Measurements from ENCODE around the gene C20orf96.

C20orf96 gene

DNA sequence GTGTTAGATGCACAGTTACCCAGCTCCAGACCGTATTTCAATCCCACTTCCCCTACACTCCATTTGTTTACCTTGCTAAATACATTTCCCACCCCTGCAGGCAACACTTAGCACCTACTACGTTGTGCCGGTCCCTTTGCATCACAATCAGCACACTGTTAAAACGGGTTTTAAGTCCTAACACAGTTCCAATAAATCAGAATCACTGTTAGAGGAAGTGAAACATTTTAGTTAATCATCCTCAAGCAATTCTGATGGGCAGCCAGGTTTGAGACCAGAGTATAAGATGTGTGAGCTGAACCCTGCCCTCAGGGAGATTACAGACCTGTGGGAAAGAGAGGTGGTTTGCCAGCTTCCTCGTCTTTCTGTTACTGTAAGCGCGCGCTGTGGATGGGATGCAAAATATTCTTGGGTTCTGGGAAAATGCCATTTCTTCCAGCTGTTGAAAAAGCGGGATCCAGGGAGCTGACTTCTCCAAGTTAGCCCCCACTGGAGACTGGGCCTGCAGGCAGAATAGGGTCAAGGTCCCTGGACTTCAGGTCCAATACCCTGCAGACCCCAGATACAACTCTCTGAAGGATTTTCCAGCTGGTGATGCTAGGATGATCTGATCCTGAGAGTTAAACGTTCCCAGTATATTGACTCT, 9.9 kb upstream of the C20orf96 start:
- TF ChIP-seq, protein P1, sequence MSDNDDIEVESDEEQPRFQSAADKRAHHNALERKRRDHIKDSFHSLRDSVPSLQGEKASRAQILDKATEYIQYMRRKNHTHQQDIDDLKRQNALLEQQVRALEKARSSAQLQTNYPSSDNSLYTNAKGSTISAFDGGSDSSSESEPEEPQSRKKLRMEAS (IDR thresholded peaks at IDR 0.05; ENCODE audit: low read depth, low read length), result no peak
- TF ChIP-seq MYC (IDR thresholded peaks at IDR 0.05; ENCODE audit: low read depth, low read length) (no peak), POLR2A (IDR thresholded peaks at IDR 0.05; ENCODE audit: extremely low read depth, insufficient read length) (no peak)
- TF ChIP-seq, protein P2, sequence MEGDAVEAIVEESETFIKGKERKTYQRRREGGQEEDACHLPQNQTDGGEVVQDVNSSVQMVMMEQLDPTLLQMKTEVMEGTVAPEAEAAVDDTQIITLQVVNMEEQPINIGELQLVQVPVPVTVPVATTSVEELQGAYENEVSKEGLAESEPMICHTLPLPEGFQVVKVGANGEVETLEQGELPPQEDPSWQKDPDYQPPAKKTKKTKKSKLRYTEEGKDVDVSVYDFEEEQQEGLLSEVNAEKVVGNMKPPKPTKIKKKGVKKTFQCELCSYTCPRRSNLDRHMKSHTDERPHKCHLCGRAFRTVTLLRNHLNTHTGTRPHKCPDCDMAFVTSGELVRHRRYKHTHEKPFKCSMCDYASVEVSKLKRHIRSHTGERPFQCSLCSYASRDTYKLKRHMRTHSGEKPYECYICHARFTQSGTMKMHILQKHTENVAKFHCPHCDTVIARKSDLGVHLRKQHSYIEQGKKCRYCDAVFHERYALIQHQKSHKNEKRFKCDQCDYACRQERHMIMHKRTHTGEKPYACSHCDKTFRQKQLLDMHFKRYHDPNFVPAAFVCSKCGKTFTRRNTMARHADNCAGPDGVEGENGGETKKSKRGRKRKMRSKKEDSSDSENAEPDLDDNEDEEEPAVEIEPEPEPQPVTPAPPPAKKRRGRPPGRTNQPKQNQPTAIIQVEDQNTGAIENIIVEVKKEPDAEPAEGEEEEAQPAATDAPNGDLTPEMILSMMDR (IDR thresholded peaks at IDR 0.05; ENCODE audit: low read depth, low read length), result no peak
- H3K4me3 ChIP-seq (ENCODE audit: low read depth, low read length), result peak overlapping the region; percentile 95
- peak; percentile 38 for DNase-seq (ENCODE audit: low read depth)

DNA sequence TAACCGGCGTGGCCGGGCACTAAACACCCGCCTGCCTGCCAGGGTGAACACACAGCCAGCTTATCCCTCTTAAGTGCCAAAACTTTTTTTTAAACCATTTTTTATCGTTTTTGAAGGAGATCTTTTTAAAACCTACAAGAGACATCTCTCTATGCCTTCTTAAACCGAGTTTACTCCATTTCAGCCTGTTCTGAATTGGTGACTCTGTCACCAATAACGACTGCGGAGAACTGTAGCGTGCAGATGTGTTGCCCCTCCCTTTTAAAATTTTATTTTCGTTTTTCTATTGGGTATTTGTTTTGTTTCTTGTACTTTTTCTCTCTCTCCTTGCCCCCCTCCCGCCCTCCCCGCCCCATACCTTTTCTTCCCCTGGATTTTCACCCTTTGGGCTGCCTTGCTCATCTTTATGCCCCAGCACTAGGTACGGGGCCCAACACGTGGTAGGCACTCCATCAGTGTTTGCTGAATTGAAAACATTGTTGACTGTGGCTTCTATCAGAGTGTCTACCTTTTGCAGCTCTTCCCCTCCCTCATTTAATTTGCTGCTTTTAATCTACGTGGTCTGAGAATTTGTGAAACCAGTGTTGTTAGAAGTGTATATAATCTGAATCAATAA, 8.3 kb upstream of the C20orf96 start:
- H3K4me3 ChIP-seq (ENCODE audit: low read depth, low read length), result peak overlapping the region; percentile 95
- DNase-seq (ENCODE audit: low read depth), result no peak
- TF ChIP-seq, protein P1 (IDR thresholded peaks at IDR 0.05; ENCODE audit: low read depth, low read length), result peak; percentile 73
- TF ChIP-seq POLR2A (IDR thresholded peaks at IDR 0.05; ENCODE audit: extremely low read depth, insufficient read length), result no peak

DNA sequence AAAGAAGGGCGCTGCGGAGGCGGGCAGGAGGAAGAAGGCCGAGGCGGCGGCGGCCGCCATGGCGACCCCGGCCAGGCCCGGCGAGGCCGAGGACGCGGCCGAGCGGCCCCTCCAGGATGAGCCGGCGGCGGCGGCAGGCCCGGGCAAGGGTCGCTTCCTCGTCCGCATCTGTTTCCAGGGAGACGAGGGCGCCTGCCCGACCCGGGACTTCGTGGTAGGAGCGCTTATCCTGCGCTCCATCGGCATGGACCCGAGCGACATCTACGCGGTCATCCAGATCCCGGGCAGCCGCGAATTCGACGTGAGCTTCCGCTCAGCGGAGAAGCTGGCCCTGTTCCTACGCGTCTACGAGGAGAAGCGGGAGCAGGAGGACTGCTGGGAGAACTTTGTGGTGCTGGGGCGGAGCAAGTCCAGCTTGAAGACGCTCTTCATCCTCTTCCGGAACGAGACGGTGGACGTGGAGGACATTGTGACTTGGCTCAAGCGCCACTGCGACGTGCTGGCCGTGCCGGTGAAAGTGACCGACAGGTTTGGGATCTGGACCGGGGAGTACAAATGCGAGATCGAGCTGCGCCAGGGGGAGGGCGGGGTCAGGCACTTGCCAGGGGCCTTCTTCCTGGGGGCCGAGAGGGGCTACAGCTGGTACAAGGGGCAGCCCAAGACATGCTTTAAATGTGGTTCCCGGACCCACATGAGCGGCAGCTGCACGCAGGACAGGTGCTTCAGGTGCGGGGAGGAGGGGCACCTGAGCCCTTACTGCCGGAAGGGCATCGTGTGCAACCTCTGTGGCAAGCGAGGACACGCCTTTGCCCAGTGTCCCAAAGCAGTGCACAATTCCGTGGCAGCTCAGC, 7.6 kb upstream of the C20orf96 start:
- peak overlapping the region; percentile 95 for H3K4me3 ChIP-seq (ENCODE audit: low read depth, low read length)
- TF ChIP-seq, protein P1 (IDR thresholded peaks at IDR 0.05; ENCODE audit: low read depth, low read length), result peak; percentile 46
- peak; percentile 41 for TF ChIP-seq MYC (IDR thresholded peaks at IDR 0.05; ENCODE audit: low read depth, low read length)
- TF ChIP-seq, protein P2 (IDR thresholded peaks at IDR 0.05; ENCODE audit: low read depth, low read length), result no peak
- TF ChIP-seq POLR2A (IDR thresholded peaks at IDR 0.05; ENCODE audit: extremely low read depth, insufficient read length), result peak; percentile 64
- peak; percentile 88 for DNase-seq (ENCODE audit: low read depth)

DNA sequence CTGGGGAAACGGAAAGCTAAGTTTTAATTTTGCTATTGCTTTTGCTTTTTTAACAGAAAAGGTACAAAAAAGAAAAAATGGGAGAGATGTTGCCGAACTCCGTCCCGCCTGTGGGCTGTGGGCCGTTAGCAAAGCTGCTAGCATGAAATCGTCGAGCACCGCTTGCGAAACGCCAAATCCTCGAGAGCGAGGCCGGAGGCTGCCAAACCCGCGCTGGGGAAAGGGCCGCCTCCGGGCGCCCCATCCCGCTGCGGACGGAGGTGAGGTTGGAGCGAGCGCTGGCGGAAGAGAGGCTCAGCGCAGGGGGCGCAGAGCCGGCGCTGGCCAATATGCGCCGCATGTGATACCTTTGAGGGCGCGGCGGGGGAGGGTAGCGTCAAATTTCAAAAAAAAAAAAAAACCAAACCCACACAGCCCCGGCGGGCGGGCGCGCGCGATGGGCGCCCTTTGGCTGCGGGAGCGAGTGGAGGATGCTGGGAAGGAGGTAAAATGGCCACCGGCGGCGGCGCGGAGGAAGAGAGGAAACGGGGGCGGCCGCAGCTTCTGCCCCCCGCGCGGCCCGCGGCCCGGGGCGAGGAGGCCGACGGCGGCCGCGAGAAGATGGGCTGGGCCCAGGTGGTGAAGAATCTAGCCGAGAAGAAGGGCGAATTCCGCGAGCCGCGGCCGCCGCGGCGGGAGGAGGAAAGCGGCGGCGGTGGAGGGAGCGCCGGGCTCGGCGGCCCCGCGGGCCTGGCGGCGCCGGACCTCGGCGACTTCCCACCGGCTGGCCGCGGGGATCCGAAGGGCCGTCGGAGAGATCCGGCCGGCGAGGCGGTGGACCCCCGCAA, 6.8 kb upstream of the C20orf96 start, which contains the start of gene ZCCHC3:
Gene ZCCHC3, plus strand, starts transcription at position 473 of the 827 bp plus-strand sequence. Its CDS starts 17 bp downstream, at position 490.
- TF ChIP-seq MYC (IDR thresholded peaks at IDR 0.05; ENCODE audit: low read depth, low read length) (peak; percentile 91), POLR2A (IDR thresholded peaks at IDR 0.05; ENCODE audit: extremely low read depth, insufficient read length) (peak; percentile 65)
- TF ChIP-seq, protein P2 (IDR thresholded peaks at IDR 0.05; ENCODE audit: low read depth, low read length), result no peak
- TF ChIP-seq, protein P1 (IDR thresholded peaks at IDR 0.05; ENCODE audit: low read depth, low read length), result peak; percentile 84
- H3K4me3 ChIP-seq (ENCODE audit: low read depth, low read length), result peak within 1 kb of the TSS; percentile 95
- peak; percentile 98 for DNase-seq (ENCODE audit: low read depth)

DNA sequence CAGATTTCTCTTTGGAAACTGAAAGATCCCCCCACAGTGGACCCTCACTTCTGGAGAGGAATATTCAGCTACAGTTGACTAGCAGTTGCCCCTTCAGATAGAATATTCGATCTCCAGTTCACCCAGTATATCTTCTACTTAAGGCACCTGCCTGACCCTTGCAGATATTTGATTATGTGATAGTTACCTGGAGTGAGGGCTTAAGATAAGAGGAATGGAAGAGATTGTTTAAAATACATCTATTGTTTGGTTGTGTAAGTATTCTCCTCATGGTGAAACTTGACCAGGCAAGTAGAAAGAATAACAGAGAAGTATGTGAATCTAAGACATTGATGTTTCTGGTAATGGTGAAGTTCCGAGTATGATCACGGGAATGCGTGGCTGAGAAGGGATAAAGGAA, 5.3 kb upstream of the C20orf96 start:
- DNase-seq (ENCODE audit: low read depth), result no peak
- H3K4me3 ChIP-seq (ENCODE audit: low read depth, low read length), result no peak overlapping the region
- TF ChIP-seq, protein P1 (IDR thresholded peaks at IDR 0.05; ENCODE audit: low read depth, low read length), result no peak
- TF ChIP-seq POLR2A (IDR thresholded peaks at IDR 0.05; ENCODE audit: extremely low read depth, insufficient read length) (no peak), MYC (IDR thresholded peaks at IDR 0.05; ENCODE audit: low read depth, low read length) (no peak)
- TF ChIP-seq, protein P2 (IDR thresholded peaks at IDR 0.05; ENCODE audit: low read depth, low read length), result no peak
